Panc1 (cell line): ENCODE results near the gene ZC3H12D.

Experiments
- CTCF ChIP-seq: fragments of 450-650 bp; IDR thresholded peaks from 2 replicates; pipeline ENCODE4 v1.5.1; 2017; ENCODE audit warnings: mild to moderate bottlenecking
- POLR2AphosphoS5 ChIP-seq: IDR thresholded peaks from 2 replicates; pipeline ENCODE4 v1.6.1; 2012; ENCODE audit warnings: mild to moderate bottlenecking, low read depth, low read length, moderate library complexity
- SIN3A ChIP-seq: IDR thresholded peaks from 2 replicates; pipeline ENCODE4 v1.6.1; 2012; ENCODE audit warnings: low read depth, mild to moderate bottlenecking, low read length, moderate library complexity, borderline replicate concordance; ENCODE audit not compliant: insufficient read depth

GRCh38 chr6:149446791-149447376, 37.9 kb downstream of the ZC3H12D start:
- TF ChIP-seq CTCF (no peak), POLR2AphosphoS5 (no peak), SIN3A (no peak)
